Measurements from ENCODE around the gene TRIM7.

GRCh38 chr5:181211208-181211607 is 6.2 kb upstream of the TRIM7 start:
- TF ChIP-seq CTCF (conservative IDR thresholded peaks at IDR 0.05; ENCODE audit: low read depth, low read length) (0 out of 2 replicates have a peak, but pooled peaks have one; percentile 13), EZH2 (IDR thresholded peaks at IDR 0.05; ENCODE audit: borderline replicate concordance, low read depth, low read length, poor library complexity, severe bottlenecking) (no peak)
